Fibroblast of lung (primary cell): ENCODE data around the gene SCTR. TPM values are rescaled to one million over a fixed set of nuclear protein-coding genes. Genes with fewer than 3 reads are reported as not detected.

Experiments
- DNase-seq, 2 donors: peaks; one replicate each; pipeline versions ENCODE4 v3.0.0 to v3.0.0-alpha.2; 2010; ENCODE audit warnings: low read depth in 2 of 2
- H2AFZ ChIP-seq: 2 replicates; pipeline ENCODE4 v1.5.1; 2012; ENCODE audit warnings: low read length, control low read depth, inconsistent platforms
- H3K27ac ChIP-seq: 2 replicates; pipeline ENCODE4 v1.5.1; 2011; ENCODE audit warnings: low read length, control low read depth; ENCODE audit not compliant: insufficient read depth
- H3K27me3 ChIP-seq: 2 replicates; pipeline ENCODE4 v1.5.1; 2011; ENCODE audit warnings: mild to moderate bottlenecking, low read length; ENCODE audit not compliant: control insufficient read depth, insufficient read depth
- H3K36me3 ChIP-seq: 2 replicates; pipeline ENCODE4 v1.5.1; 2011; ENCODE audit warnings: low read length; ENCODE audit not compliant: control insufficient read depth, insufficient read depth
- H3K4me1 ChIP-seq: 2 replicates; pipeline ENCODE4 v1.5.1; 2011; ENCODE audit warnings: low read length; ENCODE audit not compliant: control insufficient read depth, insufficient read depth; ENCODE audit errors: extremely low read depth
- H3K4me2 ChIP-seq: 2 replicates; pipeline ENCODE4 v1.5.1; 2011; ENCODE audit warnings: low read length, control low read depth; ENCODE audit not compliant: insufficient read depth; ENCODE audit errors: extremely low read depth
- H3K4me3 ChIP-seq, 4 experiments: fragments of 200-600 bp in 1 of 4; sonication (generic) in 1 of 4; replicated peaks in 1 of 4; 2 replicates each; pipeline ENCODE4 v1.5.1; 2011 to 2016; ENCODE audit warnings: low read length in 4 of 4, low read depth in 3 of 4, mild to moderate bottlenecking in 3 of 4, control low read depth in 2 of 4, inconsistent platforms in 1 of 4, mixed read lengths in 1 of 4; ENCODE audit not compliant: insufficient read depth in 1 of 4; ENCODE audit errors: control extremely low read depth in 1 of 4
- H3K79me2 ChIP-seq: 2 replicates; pipeline ENCODE4 v1.5.1; 2012; ENCODE audit warnings: mild to moderate bottlenecking, low read length, inconsistent platforms; ENCODE audit not compliant: control insufficient read depth, insufficient read depth
- H3K9ac ChIP-seq: 2 replicates; pipeline ENCODE4 v1.5.1; 2011; ENCODE audit warnings: mild to moderate bottlenecking, low read length, control low read depth; ENCODE audit not compliant: insufficient read depth
- H3K9me3 ChIP-seq: 2 replicates; pipeline ENCODE4 v1.5.1; 2012; ENCODE audit warnings: low read depth, low read length; ENCODE audit not compliant: control insufficient read depth, insufficient read depth
- H4K20me1 ChIP-seq: 2 replicates; pipeline ENCODE4 v1.5.1; 2011; ENCODE audit warnings: low read length; ENCODE audit not compliant: control insufficient read depth, insufficient read depth; ENCODE audit errors: extremely low read depth
- CTCF ChIP-seq, 2 donors: IDR thresholded peaks in 1 of 2; conservative IDR thresholded peaks in 1 of 2; 1 replicate in 1 of 2; 2 replicates in 1 of 2; pipeline ENCODE4 v1.5.1; 2011 to 2012; ENCODE audit warnings: low read length in 2 of 2, control low read depth in 1 of 2, inconsistent platforms in 1 of 2, low read depth in 1 of 2, mild to moderate bottlenecking in 1 of 2
- EZH2 ChIP-seq: IDR thresholded peaks from 2 replicates; pipeline ENCODE4 v1.5.1; 2012; ENCODE audit warnings: low read length, control low read depth, mild to moderate bottlenecking; ENCODE audit errors: missing control alignments
- polyA plus RNA-seq, 2 donors: library from polyadenylated mRNA; depleted of rRNA in 1 of 2; stranded (reverse) in 1 of 2; unstranded in 1 of 2; fragments of >200 nt; gene quantifications; 2 replicates each; pipeline ENCODE4 v1.2.1, GENCODE V29; 2011 to 2012; ENCODE audit warnings: missing spikeins in 1 of 2
- total RNA-seq: library from RNA; depleted of rRNA; stranded (reverse); fragments of >200 nt; gene quantifications from 2 replicates; pipeline ENCODE4 v1.2.1, GENCODE V29; 2014

The SCTR gene
- total and polyA plus RNA-seq, 2 donors (not counting 1 experiment from before 2014, with no cell fraction given): not detected

- Histone ChIP-seq H3K4me1 (peaks cover 2% of the 10 kb centered on the region), H2AFZ (no peak overlapping the region), H4K20me1 (no peaks in the 10 kb centered on the region), H3K27ac (no peak overlapping the region), H3K9me3 (no peaks in the 10 kb centered on the region), H3K79me2 (no peaks in the 10 kb centered on the region), H3K36me3 (no peaks in the 10 kb centered on the region), H3K4me3 (no peak overlapping the region), H3K4me2 (no peak overlapping the region), H3K27me3 (no peaks in the 10 kb centered on the region), H3K9ac (no peak overlapping the region)
- DNase-seq: peak in 1 of 2 donors; percentile 77
- TF ChIP-seq EZH2: no peak
- TF ChIP-seq CTCF (conservative IDR thresholded peaks at IDR 0.05 in 1 of 2, IDR thresholded peaks at IDR 0.05 in 1 of 2; ENCODE audit: low read depth in 1 of 2, low read length in 2 of 2): no peak
Observed at GRCh38 chr2:119486886-119487285, 37.4 kb downstream of the SCTR start.

GRCh38 chr2:119486196-119486827, 38.0 kb downstream of the SCTR start:
- Histone ChIP-seq H2AFZ (no peak overlapping the region), H3K4me3 (no peak overlapping the region), H3K4me1 (no peaks in the 10 kb centered on the region), H4K20me1 (no peaks in the 10 kb centered on the region), H3K27ac (no peak overlapping the region), H3K9me3 (no peaks in the 10 kb centered on the region), H3K9ac (no peak overlapping the region), H3K79me2 (no peaks in the 10 kb centered on the region), H3K27me3 (no peaks in the 10 kb centered on the region), H3K4me2 (no peak overlapping the region), H3K36me3 (no peaks in the 10 kb centered on the region)
- DNase-seq: no peak
- TF ChIP-seq CTCF (conservative IDR thresholded peaks at IDR 0.05 in 1 of 2, IDR thresholded peaks at IDR 0.05 in 1 of 2; ENCODE audit: low read depth in 1 of 2, low read length in 2 of 2): no peak
- TF ChIP-seq EZH2: no peak

DNA sequence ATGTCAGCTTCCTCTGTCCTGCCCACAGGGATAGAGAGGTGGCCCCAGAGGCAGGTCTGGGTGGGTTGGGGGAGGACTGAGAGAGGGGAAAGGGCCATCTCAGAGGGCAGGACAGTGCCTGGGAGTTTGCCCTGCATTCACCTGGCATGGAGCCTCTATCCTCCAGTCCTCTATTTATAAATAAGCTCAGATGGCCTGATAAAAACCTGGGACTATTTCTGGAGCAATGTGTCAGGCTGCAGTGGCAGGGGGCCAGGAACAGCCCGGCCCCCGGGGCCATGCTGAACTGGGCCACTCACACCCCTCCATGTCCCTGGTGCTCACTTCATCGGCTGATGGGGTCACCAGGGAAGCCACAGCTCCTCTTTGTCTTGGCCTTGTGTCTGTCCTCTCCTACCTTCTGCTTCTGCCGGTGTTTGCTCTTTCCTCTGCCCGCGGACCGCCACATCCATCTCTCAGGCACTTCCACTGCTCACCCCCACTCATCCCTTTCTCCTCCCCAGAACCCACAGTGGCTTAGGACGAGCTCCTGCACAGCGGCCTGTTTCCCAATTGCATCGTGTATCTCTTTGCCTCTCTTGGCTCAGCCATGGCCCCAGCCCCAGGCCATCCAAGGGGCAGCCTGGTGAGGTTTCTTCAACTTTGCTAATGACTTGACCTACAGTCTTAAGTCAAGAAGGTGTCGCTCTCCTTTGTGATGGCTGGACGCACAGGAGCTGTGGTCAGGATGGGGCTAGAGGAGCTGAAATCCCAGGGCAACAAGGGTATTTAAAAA, 38.8 kb downstream of the SCTR start:
- DNase-seq: no peak

More for the DNA sequence above, 38.8 kb downstream of the SCTR start:
- Histone ChIP-seq H3K9ac (no peak overlapping the region), H4K20me1 (no peaks in the 10 kb centered on the region), H3K27me3 (no peaks in the 10 kb centered on the region), H3K9me3 (no peaks in the 10 kb centered on the region), H2AFZ (no peak overlapping the region), H3K79me2 (no peaks in the 10 kb centered on the region), H3K27ac (no peak overlapping the region), H3K4me3 (no peak overlapping the region), H3K4me1 (no peaks in the 10 kb centered on the region), H3K36me3 (no peaks in the 10 kb centered on the region), H3K4me2 (no peak overlapping the region)
- TF ChIP-seq CTCF (conservative IDR thresholded peaks at IDR 0.05 in 1 of 2, IDR thresholded peaks at IDR 0.05 in 1 of 2; ENCODE audit: low read depth in 1 of 2, low read length in 2 of 2) (no peak), EZH2 (no peak)
